Raji (cell line): ENCODE measurements around the gene ADGRG4.

Experiments used
- POLR2A ChIP-seq: IDR thresholded peaks from 2 replicates; pipeline ENCODE4 v1.6.1; 2011; ENCODE audit warnings: low read depth, low read length, control low read depth; ENCODE audit not compliant: insufficient read depth

The ADGRG4 gene

GRCh38 chrX:136464589-136464988 is 163.8 kb downstream of the ADGRG4 start:
- no peak for TF ChIP-seq POLR2A
